HG03175 (cell line): ENCODE measurements around the gene TAOK2.
"Not testable (repeated sequence)": the region's sequence is repeated elsewhere in the genome, so short reads cannot be mapped to it uniquely, and the experiment has no call there.

ENCODE experiments used
- ATAC-seq: cut with Tn5 transposase; IDR thresholded peaks from one replicate; pipeline ENCODE4 v1.9.1; 2021; ENCODE audit warnings: mild to moderate bottlenecking, moderate library complexity; ENCODE audit not compliant: unreplicated experiment

The TAOK2 gene

GRCh38 chr16:30018731-30019158 is 45.1 kb downstream of the TAOK2 start:
- no peak for ATAC-seq

- no peak for ATAC-seq
Measured at GRCh38 chr16:30022887-30023286, 49.2 kb downstream of the TAOK2 start, which contains the start of gene C16orf92. Gene C16orf92 (plus strand): TSS chr16:30023198. CDS start chr16:30023341, 143 bp downstream.

- no peak for ATAC-seq
Measured at GRCh38 chr16:30023586-30023985, 49.9 kb downstream of the TAOK2 start.

GRCh38 chr16:30024451-30024850 is 50.8 kb downstream of the TAOK2 start:
- ATAC-seq = no peak

GRCh38 chr16:30025156-30025555 is 51.5 kb downstream of the TAOK2 start:
- no peak for ATAC-seq

- no peak for ATAC-seq
Measured at GRCh38 chr16:30025574-30025973, 51.9 kb downstream of the TAOK2 start.

- no peak for ATAC-seq
Measured at GRCh38 chr16:30026449-30026848, 52.8 kb downstream of the TAOK2 start.

- no peak for ATAC-seq
Measured at GRCh38 chr16:30027588-30028437, 54.1 kb downstream of the TAOK2 start.

- no peak for ATAC-seq
Measured at GRCh38 chr16:30028438-30029076, 54.9 kb downstream of the TAOK2 start.

- ATAC-seq = no peak
Measured at GRCh38 chr16:30030011-30030685, 56.5 kb downstream of the TAOK2 start.

GRCh38 chr16:30030841-30031413 is 57.3 kb downstream of the TAOK2 start, which contains the start of gene TLCD3B:
Gene TLCD3B (minus strand): TSS chr16:30031271. CDS start chr16:30030527, 744 bp downstream.
- ATAC-seq = no peak

- ATAC-seq = no peak
Measured at GRCh38 chr16:30031477-30031918, 57.8 kb downstream of the TAOK2 start.

- no peak for ATAC-seq
Measured at GRCh38 chr16:30032083-30032819, 58.6 kb downstream of the TAOK2 start.

GRCh38 chr16:30033270-30033669 is 59.6 kb downstream of the TAOK2 start:
- no peak for ATAC-seq

- ATAC-seq = no peak
Measured at GRCh38 chr16:30040221-30040620, 66.6 kb downstream of the TAOK2 start.

- not testable (repeated sequence) for ATAC-seq
Measured at GRCh38 chr16:30040690-30041089, 67.0 kb downstream of the TAOK2 start.

GRCh38 chr16:30041841-30042240 is 68.2 kb downstream of the TAOK2 start:
- ATAC-seq = no peak
